Gastroesophageal sphincter (tissue), 3 donors: ENCODE data around the gene MEOX1.

Source experiments
- CTCF ChIP-seq, 4 experiments: fragments of 200-600 bp in 2 of 4; fragments of 450-650 bp in 2 of 4; sonication (generic) in 1 of 4; IDR thresholded peaks; one replicate each; pipeline ENCODE4 v1.5.1; 2017 to 2019; ENCODE audit warnings: antibody characterized with exemption in 4 of 4, mild to moderate bottlenecking in 2 of 4, moderate library complexity in 2 of 4
- POLR2A ChIP-seq, 2 donors: fragments of 450-650 bp; IDR thresholded peaks; one replicate each; pipeline ENCODE4 v1.6.1; 2017; ENCODE audit warnings: antibody characterized with exemption in 2 of 2, mild to moderate bottlenecking in 2 of 2, moderate library complexity in 1 of 2
- POLR2AphosphoS5 ChIP-seq: sonication (generic); formaldehyde crosslinking; IDR thresholded peaks from one replicate; pipeline ENCODE4 v1.6.1; 2017; ENCODE audit warnings: antibody characterized with exemption

- TF ChIP-seq POLR2A (IDR thresholded peaks at IDR 0.05) (no peak), CTCF (IDR thresholded peaks at IDR 0.05) (no peak), POLR2AphosphoS5 (no peak)
Observed at GRCh38 chr17:43679911-43680310, 18.2 kb upstream of the MEOX1 start.
